H9 (cell line): ENCODE results near the gene CPT2. TPM values are rescaled to one million over a fixed set of nuclear protein-coding genes. Genes with fewer than 3 reads are reported as not detected.

Source experiments
- DNase-seq: peaks from one replicate; pipeline ENCODE4 v3.0.0-alpha.2; 2017
- H2AFZ ChIP-seq: one replicate; pipeline ENCODE4 v1.6.1; 2013; ENCODE audit warnings: mild to moderate bottlenecking, low read length, control low read depth, moderate library complexity
- H2AK5ac ChIP-seq: 2 replicates; pipeline ENCODE4 v1.6.1; 2013; ENCODE audit warnings: low read length, control low read depth, mixed read lengths; ENCODE audit not compliant: insufficient read length
- H2BK120ac ChIP-seq: one replicate; pipeline ENCODE4 v1.6.1; 2013; ENCODE audit warnings: low read depth, mild to moderate bottlenecking, low read length, control low read depth, inconsistent platforms; ENCODE audit not compliant: poor library complexity, severe bottlenecking
- H2BK12ac ChIP-seq: 2 replicates; pipeline ENCODE4 v1.6.1; 2013; ENCODE audit warnings: low read length, control low read depth, mixed read lengths, low read depth; ENCODE audit not compliant: insufficient read length
- H2BK15ac ChIP-seq: 2 replicates; pipeline ENCODE4 v1.6.1; 2013; ENCODE audit warnings: low read depth, low read length, control low read depth
- H2BK20ac ChIP-seq: one replicate; pipeline ENCODE4 v1.6.1; 2013; ENCODE audit warnings: low read depth, mild to moderate bottlenecking, low read length, control low read depth, inconsistent platforms; ENCODE audit not compliant: poor library complexity, severe bottlenecking
- H2BK5ac ChIP-seq: 2 replicates; pipeline ENCODE4 v1.6.1; 2013; ENCODE audit warnings: low read length, control low read depth, mixed read lengths; ENCODE audit not compliant: insufficient read length
- H3K14ac ChIP-seq: 2 replicates; pipeline ENCODE4 v1.6.1; 2013; ENCODE audit warnings: low read length, control low read depth; ENCODE audit not compliant: insufficient read depth
- H3K18ac ChIP-seq: 2 replicates; pipeline ENCODE4 v1.6.1; 2013; ENCODE audit warnings: low read depth, mild to moderate bottlenecking, mixed read lengths, low read length, control low read depth; ENCODE audit not compliant: insufficient read length
- H3K23ac ChIP-seq: 2 replicates; pipeline ENCODE4 v1.6.1; 2013; ENCODE audit warnings: low read length, control low read depth, mixed read lengths, low read depth; ENCODE audit not compliant: insufficient read length
- H3K23me2 ChIP-seq: 2 replicates; pipeline ENCODE4 v1.6.1; 2013; ENCODE audit warnings: low read depth, mild to moderate bottlenecking, mixed read lengths, low read length, control low read depth; ENCODE audit not compliant: insufficient read length, poor library complexity, severe bottlenecking
- H3K27ac ChIP-seq: 2 replicates; pipeline ENCODE4 v1.5.1; 2013; ENCODE audit warnings: low read length, control low read depth, mixed read lengths, low read depth; ENCODE audit not compliant: insufficient read length
- H3K27me3 ChIP-seq: 2 replicates; pipeline ENCODE4 v1.6.1; 2013; ENCODE audit warnings: low read length, control low read depth, inconsistent platforms; ENCODE audit not compliant: insufficient read depth
- H3K4ac ChIP-seq: 2 replicates; pipeline ENCODE4 v1.6.1; 2013; ENCODE audit warnings: low read depth, mild to moderate bottlenecking, control low read depth, inconsistent platforms, low read length, moderate library complexity
- H3K4me1 ChIP-seq: 2 replicates; pipeline ENCODE4 v1.6.1; 2013; ENCODE audit warnings: low read length, control low read depth, inconsistent platforms; ENCODE audit not compliant: insufficient read depth
- H3K4me2 ChIP-seq: 2 replicates; pipeline ENCODE4 v1.6.1; 2013; ENCODE audit warnings: low read length, control low read depth, mixed read lengths; ENCODE audit not compliant: insufficient read length, insufficient read depth
- H3K56ac ChIP-seq: 2 replicates; pipeline ENCODE4 v1.6.1; 2013; ENCODE audit warnings: low read depth, mild to moderate bottlenecking, mixed read lengths, low read length, control low read depth; ENCODE audit not compliant: insufficient read length
- H3K79me1 ChIP-seq: 2 replicates; pipeline ENCODE4 v1.6.1; 2013; ENCODE audit warnings: low read depth, mild to moderate bottlenecking, moderate library complexity, low read length, control low read depth, inconsistent platforms; ENCODE audit not compliant: insufficient read depth, poor library complexity, severe bottlenecking
- H3K79me2 ChIP-seq: 2 replicates; pipeline ENCODE4 v1.6.1; 2013; ENCODE audit warnings: low read length, control low read depth, inconsistent platforms; ENCODE audit not compliant: insufficient read depth
- H3K9ac ChIP-seq: 2 replicates; pipeline ENCODE4 v1.6.1; 2013; ENCODE audit warnings: low read length, control low read depth, mixed read lengths; ENCODE audit not compliant: insufficient read length; ENCODE audit errors: extremely low read depth
- H3K9me3 ChIP-seq: one replicate; pipeline ENCODE4 v1.6.1; 2013; ENCODE audit warnings: low read depth, low read length, inconsistent platforms; ENCODE audit not compliant: control insufficient read depth
- H3T11ph ChIP-seq: one replicate; pipeline ENCODE4 v1.6.1; 2013; ENCODE audit warnings: mild to moderate bottlenecking, low read length, control low read depth, inconsistent platforms
- H4K20me1 ChIP-seq: one replicate; pipeline ENCODE4 v1.6.1; 2013; ENCODE audit not compliant: control insufficient read depth, insufficient read length, insufficient read depth
- H4K5ac ChIP-seq: 2 replicates; pipeline ENCODE4 v1.6.1; 2013; ENCODE audit warnings: low read depth, mild to moderate bottlenecking, mixed read lengths, low read length, control low read depth; ENCODE audit not compliant: insufficient read length
- H4K8ac ChIP-seq: replicated peaks from 2 replicates; pipeline ENCODE4 v1.6.1; 2013; ENCODE audit warnings: low read length, control low read depth, mixed read lengths, low read depth; ENCODE audit not compliant: insufficient read length
- H4K91ac ChIP-seq: 2 replicates; pipeline ENCODE4 v1.6.1; 2013; ENCODE audit warnings: low read depth, mild to moderate bottlenecking, moderate library complexity, mixed read lengths, low read length, control low read depth; ENCODE audit not compliant: insufficient read length
- H3K27ac Mint-ChIP-seq, 3 experiments: 2 replicates in 2 of 3; 3 replicates in 1 of 3; pipeline ENCODE4 v1.8.0; 2020 to 2021; ENCODE audit warnings: mixed read lengths in 3 of 3, mild to moderate bottlenecking in 1 of 3, moderate library complexity in 1 of 3
- H3K27me3 Mint-ChIP-seq: 2 replicates; pipeline ENCODE4 v1.8.0; 2021; ENCODE audit warnings: low read depth, mild to moderate bottlenecking, moderate library complexity, mixed read lengths
- H3K36me3 Mint-ChIP-seq, 3 experiments: 2 replicates in 2 of 3; 3 replicates in 1 of 3; pipeline ENCODE4 v1.8.0; 2020 to 2021; ENCODE audit warnings: low read depth in 3 of 3, mixed read lengths in 3 of 3; ENCODE audit not compliant: insufficient read depth in 1 of 3
- H3K4me1 Mint-ChIP-seq, 2 experiments: 2 replicates each; pipeline ENCODE4 v1.8.0; 2020; ENCODE audit warnings: mixed read lengths in 2 of 2
- H3K4me3 Mint-ChIP-seq, 2 experiments: 2 replicates in 1 of 2; 3 replicates in 1 of 2; pipeline ENCODE4 v1.8.0; 2020 to 2021; ENCODE audit warnings: mild to moderate bottlenecking in 2 of 2, mixed read lengths in 2 of 2, moderate library complexity in 1 of 2
- H3K9me3 Mint-ChIP-seq, 2 experiments: 2 replicates in 1 of 2; 3 replicates in 1 of 2; pipeline ENCODE4 v1.8.0; 2020; ENCODE audit warnings: mild to moderate bottlenecking in 2 of 2, mixed read lengths in 2 of 2, moderate library complexity in 1 of 2
- CTCF ChIP-seq: fragments of 200-600 bp; sonication (generic); conservative IDR thresholded peaks from 3 replicates; pipeline ENCODE4 v1.8.0; 2021; ENCODE audit warnings: antibody characterized with exemption, mild to moderate bottlenecking
- WGBS: extraction: QIAGEN DNeasy Blood & Tissue Kit; methylation state at CpG from one replicate; pipeline ENCODE4 v1.1.7; 2013; ENCODE audit warnings: missing lambda C conversion rate, low lambda C conversion rate, mixed read lengths; ENCODE audit not compliant: insufficient read length; ENCODE audit errors: extremely low coverage; 5-methylcytosine and 5-hydroxymethylcytosine counted together
- total RNA-seq: library from RNA; stranded (reverse); gene quantifications from 2 replicates; pipeline ENCODE4 v1.2.1, GENCODE V29; 2021

CPT2 gene
- total RNA-seq, 1 experiment from 2014 or later = 33.2 TPM

GRCh38 chr1:53187401-53187800 is 9.2 kb upstream of the CPT2 start:
- Histone ChIP-seq H3K56ac (no peak overlapping the region), H4K8ac (no peak overlapping the region), H4K91ac (no peak overlapping the region), H3K23ac (no peak overlapping the region), H2AFZ (no peak overlapping the region), H3K79me1 (no peaks in the 10 kb centered on the region), H3K9ac (no peak overlapping the region), H3K4me1 (no peaks in the 10 kb centered on the region), H3T11ph (no peak overlapping the region), H4K20me1 (no peaks in the 10 kb centered on the region), H3K27ac (no peak overlapping the region), H2BK20ac (no peak overlapping the region), H3K4ac (no peak overlapping the region), H2BK120ac (no peak overlapping the region), H2BK5ac (no peak overlapping the region), H3K23me2 (no peaks in the 10 kb centered on the region), H2BK12ac (no peak overlapping the region), H3K14ac (no peak overlapping the region), H3K9me3 (no peaks in the 10 kb centered on the region), H2AK5ac (no peak overlapping the region), H3K18ac (no peak overlapping the region), H4K5ac (no peak overlapping the region), H3K79me2 (no peaks in the 10 kb centered on the region), H2BK15ac (no peak overlapping the region), H3K27me3 (no peaks in the 10 kb centered on the region), H3K4me2 (no peak overlapping the region)
- TF ChIP-seq CTCF = no peak
- H3K36me3 Mint-ChIP-seq = no peaks in the 10 kb centered on the region
- H3K9me3 Mint-ChIP-seq = no peaks in the 10 kb centered on the region; a peak in 1 of 5 replicates
- H3K27ac Mint-ChIP-seq = no peak overlapping the region
- no peak for DNase-seq
- no peak overlapping the region for H3K4me3 Mint-ChIP-seq
- H3K27me3 Mint-ChIP-seq = peaks cover 2% of the 10 kb centered on the region
- WGBS = no CpG with 5 or more reads among the region's 1 CpG
- H3K4me1 Mint-ChIP-seq = peaks cover 9 to 14% of the 10 kb centered on the region in 2 experiments
